Testis (tissue), 3 donors: Measurements from ENCODE around the gene NRP2. TPM values are rescaled to one million over a fixed set of nuclear protein-coding genes. Genes with fewer than 3 reads are reported as not detected.
A peak's percentile ranks its signal among the peaks of the same experiment; 100 is the strongest.

ENCODE experiments used
- DNase-seq: peaks from one replicate; pipeline ENCODE4 v3.0.0-alpha.2; 2019
- H3K27ac ChIP-seq, 2 donors: fragments of 200-600 bp; sonication (generic); one replicate each; pipeline ENCODE4 v1.5.1; 2019
- H3K27me3 ChIP-seq: fragments of 200-600 bp; sonication (generic); one replicate; pipeline ENCODE4 v1.5.1; 2019
- H3K36me3 ChIP-seq: fragments of 200-600 bp; sonication (generic); one replicate; pipeline ENCODE4 v1.5.1; 2017; ENCODE audit warnings: low read depth; ENCODE audit errors: missing control alignments
- H3K4me1 ChIP-seq: fragments of 200-600 bp; sonication (generic); one replicate; pipeline ENCODE4 v1.5.1; 2019
- H3K4me3 ChIP-seq, 2 donors: fragments of 200-600 bp; sonication (generic); one replicate each; pipeline ENCODE4 v1.5.1; 2017 to 2019
- H3K9me3 ChIP-seq: fragments of 200-600 bp; sonication (generic); one replicate; pipeline ENCODE4 v1.5.1; 2017
- CTCF ChIP-seq, 3 experiments: fragments of 450-650 bp in 2 of 3; fragments of 200-600 bp in 1 of 3; sonication (generic) in 1 of 3; IDR thresholded peaks; one replicate each; pipeline ENCODE4 v1.5.1; 2016 to 2019; ENCODE audit warnings: antibody characterized with exemption in 3 of 3, mild to moderate bottlenecking in 2 of 3, moderate library complexity in 1 of 3
- POLR2A ChIP-seq: fragments of 450-650 bp; IDR thresholded peaks from one replicate; pipeline ENCODE4 v1.6.1; 2017; ENCODE audit warnings: antibody characterized with exemption, mild to moderate bottlenecking, moderate library complexity
- WGBS, 2 donors: methylation state at CpG; one replicate each; pipeline ENCODE4 v1.1.5; 2018; 5-methylcytosine and 5-hydroxymethylcytosine counted together
- intact Hi-C: fragments of 100-400 bp; cut with DNase I; formaldehyde crosslinking; loops from one replicate; pipeline ENCODE4 v1.15.1; 2023; ENCODE audit warnings: low total_unique reads
- polyA plus RNA-seq: library from polyadenylated mRNA; stranded (reverse); fragments of 350-450 nt; fragmentation: Illumina TruSeq; extraction: RNeasy Lipid Tissue Mini Kit (QIAGEN cat#74804); gene quantifications from one replicate; pipeline ENCODE4 v1.2.3, GENCODE V29; 2014; ENCODE audit warnings: low read depth, low replicate concordance; ENCODE audit not compliant: insufficient read depth
- total RNA-seq, 2 donors: library from RNA; depleted of rRNA; stranded (reverse); fragments of >200 nt; gene quantifications; one replicate each; pipeline ENCODE4 v1.2.3, GENCODE V29; 2016

NRP2 gene
- total and polyA plus RNA-seq, 3 donors from 2014 or later, result 6.3 to 10.6 (median 6.3) TPM

GRCh38 chr2:205684871-205685313, 2.6 kb downstream of the NRP2 start:
- TF ChIP-seq POLR2A, result no peak
- no peak for TF ChIP-seq CTCF (IDR thresholded peaks at IDR 0.05)
- DNase-seq, result no peak
- Histone ChIP-seq H3K36me3 (no peaks in the 10 kb centered on the region), H3K4me3 (peak overlapping the region; percentile 41 to 58), H3K9me3 (no peaks in the 10 kb centered on the region), H3K27ac (peak overlapping the region in 1 of 2 donors; percentile 42), H3K27me3 (no peaks in the 10 kb centered on the region), H3K4me1 (peaks cover 8% of the 10 kb centered on the region)
- intact Hi-C loops, result no loop called here
- WGBS, 2 donors, result 23 to 46% methylated on average over 14 to 35 of the region's 35 CpGs

GRCh38 chr2:205685314-205686055, 3.2 kb downstream of the NRP2 start:
- Histone ChIP-seq H3K9me3 (no peaks in the 10 kb centered on the region), H3K4me1 (peaks cover 8% of the 10 kb centered on the region), H3K36me3 (no peaks in the 10 kb centered on the region), H3K4me3 (peak overlapping the region; percentile 41 to 58), H3K27me3 (no peaks in the 10 kb centered on the region), H3K27ac (peak overlapping the region in 1 of 2 donors; percentile 42)
- WGBS, 2 donors, result 0 to 1% methylated on average over 14 to 63 of the region's 72 CpGs
- TF ChIP-seq POLR2A, result no peak
- no peak for TF ChIP-seq CTCF (IDR thresholded peaks at IDR 0.05)
- intact Hi-C loops, result no loop called here
- DNase-seq, result no peak

- Histone ChIP-seq H3K4me1 (peaks cover 8% of the 10 kb centered on the region), H3K9me3 (no peaks in the 10 kb centered on the region), H3K4me3 (peak overlapping the region; percentile 41 to 58), H3K27ac (peak overlapping the region in 1 of 2 donors; percentile 42), H3K36me3 (no peaks in the 10 kb centered on the region), H3K27me3 (no peaks in the 10 kb centered on the region)
- intact Hi-C loops, result no loop called here
- no peak for TF ChIP-seq CTCF (IDR thresholded peaks at IDR 0.05)
- no peak for TF ChIP-seq POLR2A
- DNase-seq, result no peak
- WGBS, 2 donors, result 13 to 14% methylated on average over 45 of the region's 45 CpGs
Measured at GRCh38 chr2:205686056-205686782, 3.9 kb downstream of the NRP2 start.

- H3K9me3 ChIP-seq, result no peaks in the 10 kb centered on the region
- peak overlapping the region in 1 of 2 donors; percentile 58 for H3K4me3 ChIP-seq
- H3K27me3 ChIP-seq, result no peaks in the 10 kb centered on the region
- 51 to 64% methylated on average over 23 to 28 of the region's 28 CpGs for WGBS, 2 donors
- no peak overlapping the region for H3K27ac ChIP-seq
- DNase-seq, result no peak
- H3K36me3 ChIP-seq, result no peaks in the 10 kb centered on the region
- TF ChIP-seq CTCF (IDR thresholded peaks at IDR 0.05) (no peak), POLR2A (no peak)
- intact Hi-C loops, result no loop called here
- H3K4me1 ChIP-seq, result peaks cover 8% of the 10 kb centered on the region
Measured at GRCh38 chr2:205686783-205687640, 4.7 kb downstream of the NRP2 start.
